GM18502 (cell line): Measurements from ENCODE around the gene IL17RB.

Experiments used
- ATAC-seq: cut with Tn5 transposase; IDR thresholded peaks from one replicate; pipeline ENCODE4 v1.9.1; 2021; ENCODE audit warnings: mild to moderate bottlenecking; ENCODE audit not compliant: unreplicated experiment, poor library complexity

The IL17RB gene

GRCh38 chr3:53856964-53857363 lies 10.6 kb downstream of the IL17RB start:
- no peak for ATAC-seq

- no peak for ATAC-seq
Observed at GRCh38 chr3:53858096-53858741, 11.9 kb downstream of the IL17RB start.

- no peak for ATAC-seq
Observed at GRCh38 chr3:53859178-53859577, 12.8 kb downstream of the IL17RB start.

- no peak for ATAC-seq
Observed at GRCh38 chr3:53860196-53860595, 13.8 kb downstream of the IL17RB start.

- ATAC-seq: no peak
Observed at GRCh38 chr3:53862241-53862640, 15.9 kb downstream of the IL17RB start.

GRCh38 chr3:53863145-53863544 lies 16.8 kb downstream of the IL17RB start:
- ATAC-seq: no peak

- ATAC-seq: no peak
Observed at GRCh38 chr3:53865732-53866499, 19.5 kb downstream of the IL17RB start.

- no peak for ATAC-seq
Observed at GRCh38 chr3:53880396-53881345, 34.3 kb downstream of the IL17RB start.

GRCh38 chr3:53881691-53882593 lies 35.6 kb downstream of the IL17RB start, which contains the start of gene ACTR8:
ACTR8 (minus strand) TSS chr3:53882152; CDS start chr3:53882101, 51 bp downstream.
- peak; percentile 85 for ATAC-seq

GRCh38 chr3:53883008-53883407 lies 36.6 kb downstream of the IL17RB start:
- no peak for ATAC-seq

- no peak for ATAC-seq
Observed at GRCh38 chr3:53884623-53885022, 38.3 kb downstream of the IL17RB start.

- no peak for ATAC-seq
Observed at GRCh38 chr3:53885239-53885638, 38.9 kb downstream of the IL17RB start.

- no peak for ATAC-seq
Observed at GRCh38 chr3:53887446-53887845, 41.1 kb downstream of the IL17RB start.

GRCh38 chr3:53888232-53888631 lies 41.9 kb downstream of the IL17RB start:
- no peak for ATAC-seq

GRCh38 chr3:53890726-53891475 lies 44.5 kb downstream of the IL17RB start:
- no peak for ATAC-seq

GRCh38 chr3:53891497-53892285 lies 45.3 kb downstream of the IL17RB start, which contains the start of gene SELENOK:
SELENOK (minus strand) TSS chr3:53891859.
- ATAC-seq: peak; percentile 96

GRCh38 chr3:53892286-53892637 lies 45.9 kb downstream of the IL17RB start:
- no peak for ATAC-seq

GRCh38 chr3:53899750-53900149 lies 53.4 kb downstream of the IL17RB start:
- no peak for ATAC-seq
